Gastroesophageal sphincter (tissue), 2 donors: ENCODE measurements around the gene COL28A1.

ENCODE experiments used
- EP300 ChIP-seq: sonication (generic); formaldehyde crosslinking; IDR thresholded peaks from one replicate; pipeline ENCODE4 v1.6.1; 2017; ENCODE audit warnings: antibody characterized with exemption, mild to moderate bottlenecking
- POLR2A ChIP-seq, 2 donors: fragments of 450-650 bp; IDR thresholded peaks; one replicate each; pipeline ENCODE4 v1.6.1; 2017; ENCODE audit warnings: antibody characterized with exemption in 2 of 2, mild to moderate bottlenecking in 2 of 2, moderate library complexity in 1 of 2

DNA sequence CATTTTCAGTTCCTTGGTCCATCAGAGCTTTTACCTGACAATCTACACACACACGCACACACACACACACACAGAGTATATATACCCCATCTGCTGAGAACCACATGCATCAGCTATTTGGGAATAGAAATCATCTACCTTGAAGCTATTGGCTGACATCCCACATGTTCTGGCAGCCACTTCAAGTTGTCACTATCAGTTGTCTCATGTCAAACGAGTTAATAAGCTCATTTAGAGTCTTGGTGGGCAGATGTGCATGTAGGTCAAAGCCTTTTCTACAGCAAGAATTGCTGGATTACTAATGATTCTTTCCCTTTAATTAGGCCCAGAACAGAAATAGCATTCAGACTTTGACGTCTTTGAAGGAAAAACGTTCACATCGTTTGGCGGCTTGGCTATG, 36.8 kb downstream of the COL28A1 start:
- no peak for TF ChIP-seq POLR2A (IDR thresholded peaks at IDR 0.05)
- TF ChIP-seq EP300, result no peak
